RWPE2 (cell line): ENCODE measurements around the gene SETDB2.

ENCODE experiments used
- ATAC-seq: fragments of 200-7000 bp; cut with Tn5 transposase; 3 replicates; pipeline ENCODE4 v1.9.1; 2021; ENCODE audit warnings: low read depth
- DNase-seq: peaks from one replicate; pipeline ENCODE4 v3.0.0-alpha.2; 2020; ENCODE audit warnings: low spot score
- H3K27ac ChIP-seq: fragments of 450-650 bp; 2 replicates; pipeline ENCODE4 v1.5.1; 2017; ENCODE audit warnings: mild to moderate bottlenecking; ENCODE audit not compliant: poor library complexity, severe bottlenecking
- H3K27me3 ChIP-seq: fragments of 250-450 bp; sonication (Bioruptor Pico); 2 replicates; pipeline ENCODE4 v1.5.1; 2021; ENCODE audit warnings: mild to moderate bottlenecking, moderate library complexity; ENCODE audit not compliant: insufficient read depth, poor library complexity, severe bottlenecking
- H3K36me3 ChIP-seq: fragments of 250-450 bp; sonication (Bioruptor Pico); 2 replicates; pipeline ENCODE4 v1.5.1; 2020; ENCODE audit warnings: low read depth, mild to moderate bottlenecking, moderate library complexity
- H3K4me1 ChIP-seq: fragments of 250-450 bp; sonication (Bioruptor Pico); 2 replicates; pipeline ENCODE4 v1.5.1; 2021; ENCODE audit warnings: mild to moderate bottlenecking, moderate library complexity; ENCODE audit not compliant: insufficient read depth, poor library complexity, severe bottlenecking
- H3K4me3 ChIP-seq: fragments of 250-450 bp; sonication (Bioruptor Pico); 2 replicates; pipeline ENCODE4 v1.5.1; 2021; ENCODE audit warnings: mild to moderate bottlenecking, moderate library complexity; ENCODE audit not compliant: severe bottlenecking
- H3K9me3 ChIP-seq: fragments of 250-450 bp; sonication (Bioruptor Pico); 2 replicates; pipeline ENCODE4 v1.5.1; 2021; ENCODE audit warnings: mild to moderate bottlenecking, moderate library complexity; ENCODE audit not compliant: severe bottlenecking
- CTCF ChIP-seq: fragments of 450-650 bp; IDR thresholded peaks from one replicate; pipeline ENCODE4 v1.5.1; 2017; ENCODE audit warnings: mild to moderate bottlenecking, moderate library complexity; ENCODE audit not compliant: poor library complexity, severe bottlenecking

The SETDB2 gene

GRCh38 chr13:49538404-49538803 is 94.3 kb downstream of the SETDB2 start:
- no peak for ATAC-seq

GRCh38 chr13:49539313-49539712 is 95.2 kb downstream of the SETDB2 start:
- DNase-seq, result no peak
- Histone ChIP-seq H3K27ac (no peak overlapping the region), H3K9me3 (no peaks in the 10 kb centered on the region), H3K4me3 (no peak overlapping the region), H3K27me3 (no peaks in the 10 kb centered on the region), H3K36me3 (peaks cover 18% of the 10 kb centered on the region), H3K4me1 (no peaks in the 10 kb centered on the region)
- ATAC-seq, result no peak
- no peak for TF ChIP-seq CTCF

More at GRCh38 chr13:49538404-49538803, 94.3 kb downstream of the SETDB2 start:
- Histone ChIP-seq H3K36me3 (peaks cover 18% of the 10 kb centered on the region), H3K4me3 (no peak overlapping the region), H3K27ac (no peak overlapping the region), H3K9me3 (no peaks in the 10 kb centered on the region), H3K4me1 (no peaks in the 10 kb centered on the region), H3K27me3 (no peaks in the 10 kb centered on the region)
- DNase-seq, result no peak
- no peak for TF ChIP-seq CTCF

DNA sequence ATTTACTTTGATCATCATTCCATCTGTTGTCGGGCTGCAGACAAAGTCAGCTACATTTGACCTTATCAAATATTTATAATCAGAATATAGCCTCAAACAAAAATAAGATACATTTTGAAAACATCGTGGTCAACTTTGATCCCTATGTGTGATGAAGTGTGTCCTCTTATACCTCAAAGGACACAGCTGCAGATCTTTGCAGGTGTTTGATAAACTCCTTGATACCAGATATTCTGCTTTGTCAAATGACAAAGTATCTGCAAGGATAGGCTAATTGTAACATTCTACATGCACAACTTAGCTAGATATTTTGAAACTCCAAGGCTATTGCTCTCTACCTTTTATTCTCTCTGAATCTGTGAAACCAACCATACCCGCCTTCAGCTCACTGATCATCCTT is 95.7 kb downstream of the SETDB2 start:
- no peak for TF ChIP-seq CTCF

DNA sequence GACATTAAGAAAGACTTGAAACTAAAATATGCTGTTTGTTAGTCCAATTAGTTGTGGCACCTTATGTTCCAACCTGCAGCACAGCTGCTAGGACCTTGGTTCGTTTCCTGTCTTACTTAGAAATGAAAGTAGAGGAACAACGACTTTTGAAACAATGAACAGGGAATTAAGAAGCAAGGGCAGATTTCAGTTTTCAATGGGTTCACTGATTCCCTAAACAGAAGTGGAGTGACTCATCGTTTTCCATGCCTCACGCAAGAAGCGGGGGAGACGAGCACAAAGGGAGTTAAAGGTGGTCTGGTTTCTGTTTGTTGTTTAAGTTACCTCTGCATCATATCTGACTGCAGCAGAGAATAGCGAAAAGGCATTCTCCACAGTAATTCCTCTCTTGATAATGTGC is 96.5 kb downstream of the SETDB2 start:
- Histone ChIP-seq H3K27ac (no peak overlapping the region), H3K27me3 (no peaks in the 10 kb centered on the region), H3K4me1 (no peaks in the 10 kb centered on the region), H3K9me3 (no peaks in the 10 kb centered on the region), H3K36me3 (peaks cover 25% of the 10 kb centered on the region), H3K4me3 (no peak overlapping the region)
- DNase-seq (no peak), ATAC-seq (no peak)
- TF ChIP-seq CTCF, result no peak

More for the DNA sequence above, 95.7 kb downstream of the SETDB2 start:
- Histone ChIP-seq H3K4me1 (no peaks in the 10 kb centered on the region), H3K36me3 (peaks cover 22% of the 10 kb centered on the region), H3K9me3 (no peaks in the 10 kb centered on the region), H3K27me3 (no peaks in the 10 kb centered on the region), H3K27ac (no peak overlapping the region), H3K4me3 (no peak overlapping the region)
- ATAC-seq, result no peak
- no peak for DNase-seq

GRCh38 chr13:49543656-49544055 is 99.6 kb downstream of the SETDB2 start:
- no peak overlapping the region for H3K27ac ChIP-seq
- no peaks in the 10 kb centered on the region for H3K27me3 ChIP-seq
- ATAC-seq (no peak), DNase-seq (no peak)
- H3K4me3 ChIP-seq, result no peak overlapping the region
- no peaks in the 10 kb centered on the region for H3K4me1 ChIP-seq
- peaks cover 45% of the 10 kb centered on the region for H3K36me3 ChIP-seq
- H3K9me3 ChIP-seq, result no peaks in the 10 kb centered on the region
- TF ChIP-seq CTCF, result no peak
